ENCODE measurements around the gene GRAMD1A.

DNA sequence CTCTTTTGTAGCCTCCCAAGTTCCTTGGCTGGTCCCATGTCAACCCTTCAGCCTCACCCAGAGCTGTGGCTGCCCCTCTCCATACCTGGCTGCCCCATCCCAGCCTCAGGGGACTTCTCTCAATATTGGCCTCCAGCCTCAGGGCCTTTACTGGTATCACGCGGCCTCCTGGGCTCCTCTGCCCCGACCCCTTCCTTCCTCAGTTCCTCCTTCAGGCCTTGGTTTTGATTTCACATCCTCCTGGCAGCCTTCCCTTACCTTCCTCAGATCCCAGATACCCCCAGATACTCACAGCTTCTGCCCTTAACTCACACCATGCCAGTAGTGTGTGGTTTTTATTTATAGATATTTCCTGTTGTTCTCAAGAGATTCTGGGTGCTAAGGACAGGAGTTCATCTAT lies 17.4 kb downstream of the GRAMD1A start:
- TF ChIP-seq, protein P1, sequence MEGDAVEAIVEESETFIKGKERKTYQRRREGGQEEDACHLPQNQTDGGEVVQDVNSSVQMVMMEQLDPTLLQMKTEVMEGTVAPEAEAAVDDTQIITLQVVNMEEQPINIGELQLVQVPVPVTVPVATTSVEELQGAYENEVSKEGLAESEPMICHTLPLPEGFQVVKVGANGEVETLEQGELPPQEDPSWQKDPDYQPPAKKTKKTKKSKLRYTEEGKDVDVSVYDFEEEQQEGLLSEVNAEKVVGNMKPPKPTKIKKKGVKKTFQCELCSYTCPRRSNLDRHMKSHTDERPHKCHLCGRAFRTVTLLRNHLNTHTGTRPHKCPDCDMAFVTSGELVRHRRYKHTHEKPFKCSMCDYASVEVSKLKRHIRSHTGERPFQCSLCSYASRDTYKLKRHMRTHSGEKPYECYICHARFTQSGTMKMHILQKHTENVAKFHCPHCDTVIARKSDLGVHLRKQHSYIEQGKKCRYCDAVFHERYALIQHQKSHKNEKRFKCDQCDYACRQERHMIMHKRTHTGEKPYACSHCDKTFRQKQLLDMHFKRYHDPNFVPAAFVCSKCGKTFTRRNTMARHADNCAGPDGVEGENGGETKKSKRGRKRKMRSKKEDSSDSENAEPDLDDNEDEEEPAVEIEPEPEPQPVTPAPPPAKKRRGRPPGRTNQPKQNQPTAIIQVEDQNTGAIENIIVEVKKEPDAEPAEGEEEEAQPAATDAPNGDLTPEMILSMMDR (IDR thresholded peaks at IDR 0.05): no peak
- TF ChIP-seq POLR2AphosphoS5 (IDR thresholded peaks at IDR 0.05) (no peak), POLR2A (IDR thresholded peaks at IDR 0.05; ENCODE audit: low read depth) (no peak), EP300 (IDR thresholded peaks at IDR 0.05) (no peak)
